ENCODE data around the gene PIEZO2.

DNA sequence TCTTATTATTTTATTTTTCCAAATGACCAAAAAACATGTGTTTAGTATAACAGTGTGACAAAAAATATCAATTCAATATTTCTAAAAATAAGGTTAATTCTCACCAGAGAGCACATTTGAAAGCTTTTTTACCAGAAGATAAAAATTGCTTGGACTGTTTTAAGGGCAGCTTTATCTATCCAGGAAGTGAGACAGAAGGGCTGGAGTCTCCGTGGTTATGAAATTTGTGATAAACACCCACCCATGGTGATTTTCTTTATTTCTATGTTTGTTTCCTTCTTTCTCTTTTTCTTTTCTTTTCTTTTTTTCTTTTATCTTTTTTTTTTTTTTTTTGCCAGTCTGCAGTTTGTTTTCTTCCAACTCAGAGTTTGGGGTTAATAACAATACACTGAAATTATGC lies 298.5 kb downstream of the PIEZO2 start:
- TF ChIP-seq CTCF (IDR thresholded peaks at IDR 0.05; ENCODE audit: low read depth, low read length, poor library complexity, severe bottlenecking) (no peak), EZH2phosphoT487 (IDR thresholded peaks at IDR 0.05; ENCODE audit: borderline replicate concordance, low read length) (no peak)

Measured in DOHH2 (cell line).